ENCODE data around the gene B4GALNT4.
"Not testable (repeated sequence)": the region's sequence is repeated elsewhere in the genome, so short reads cannot be mapped to it uniquely, and the experiment has no call there.

Gene B4GALNT4

GRCh38 chr11:422249-422656, 53.0 kb downstream of the B4GALNT4 start:
- no peak for DNase-seq (ENCODE audit: low read depth)

GRCh38 chr11:424232-424631, 54.9 kb downstream of the B4GALNT4 start:
- no peak for DNase-seq (ENCODE audit: low read depth)

- DNase-seq (ENCODE audit: low read depth) = not testable (repeated sequence)
Measured at GRCh38 chr11:424766-425165, 55.5 kb downstream of the B4GALNT4 start.

GRCh38 chr11:425301-425700, 56.0 kb downstream of the B4GALNT4 start:
- DNase-seq (ENCODE audit: low read depth) = no peak

GRCh38 chr11:426851-427250, 57.6 kb downstream of the B4GALNT4 start:
- no peak for DNase-seq (ENCODE audit: low read depth)

- no peak for DNase-seq (ENCODE audit: low read depth)
Measured at GRCh38 chr11:428295-428694, 59.0 kb downstream of the B4GALNT4 start.

GRCh38 chr11:429391-429790, 60.1 kb downstream of the B4GALNT4 start:
- no peak for DNase-seq (ENCODE audit: low read depth)

GRCh38 chr11:429931-430456, 60.7 kb downstream of the B4GALNT4 start:
- no peak for DNase-seq (ENCODE audit: low read depth)
